Liver (tissue), 3 donors: ENCODE results near the gene INTS6.

Experiments
- GABPA ChIP-seq, 2 donors: IDR thresholded peaks in 1 of 2; conservative IDR thresholded peaks in 1 of 2; 2 replicates each; pipeline ENCODE4 v1.6.1; 2016; ENCODE audit warnings: antibody characterized with exemption in 2 of 2, mild to moderate bottlenecking in 1 of 2, moderate library complexity in 1 of 2
- NR2F2 ChIP-seq: IDR thresholded peaks from 2 replicates; pipeline ENCODE4 v1.6.1; 2016; ENCODE audit warnings: antibody characterized with exemption
- RAD21 ChIP-seq, 2 donors: IDR thresholded peaks; 2 replicates each; pipeline ENCODE4 v1.6.1; 2016; ENCODE audit warnings: antibody characterized with exemption in 2 of 2, mild to moderate bottlenecking in 2 of 2
- YY1 ChIP-seq: IDR thresholded peaks from 2 replicates; pipeline ENCODE4 v1.6.1; 2016; ENCODE audit warnings: antibody characterized with exemption, mild to moderate bottlenecking
- TF ChIP-seq, protein P1 (sequence below): fragments of 150-350 bp; IDR thresholded peaks from 2 replicates; pipeline ENCODE4 v1.5.1; 2017; ENCODE audit warnings: improper control_type of control experiment, low read depth, low read length; ENCODE audit not compliant: missing input control
- TF ChIP-seq, protein P2 (sequence below): IDR thresholded peaks from 2 replicates; pipeline ENCODE4 v1.6.1; 2016; ENCODE audit warnings: antibody characterized with exemption
- TF ChIP-seq, protein P3 (sequence below): IDR thresholded peaks from 2 replicates; pipeline ENCODE4 v1.6.1; 2016; ENCODE audit warnings: antibody characterized with exemption, mild to moderate bottlenecking
- donor health status: healthy.
- donor health status: healthy.

DNA sequence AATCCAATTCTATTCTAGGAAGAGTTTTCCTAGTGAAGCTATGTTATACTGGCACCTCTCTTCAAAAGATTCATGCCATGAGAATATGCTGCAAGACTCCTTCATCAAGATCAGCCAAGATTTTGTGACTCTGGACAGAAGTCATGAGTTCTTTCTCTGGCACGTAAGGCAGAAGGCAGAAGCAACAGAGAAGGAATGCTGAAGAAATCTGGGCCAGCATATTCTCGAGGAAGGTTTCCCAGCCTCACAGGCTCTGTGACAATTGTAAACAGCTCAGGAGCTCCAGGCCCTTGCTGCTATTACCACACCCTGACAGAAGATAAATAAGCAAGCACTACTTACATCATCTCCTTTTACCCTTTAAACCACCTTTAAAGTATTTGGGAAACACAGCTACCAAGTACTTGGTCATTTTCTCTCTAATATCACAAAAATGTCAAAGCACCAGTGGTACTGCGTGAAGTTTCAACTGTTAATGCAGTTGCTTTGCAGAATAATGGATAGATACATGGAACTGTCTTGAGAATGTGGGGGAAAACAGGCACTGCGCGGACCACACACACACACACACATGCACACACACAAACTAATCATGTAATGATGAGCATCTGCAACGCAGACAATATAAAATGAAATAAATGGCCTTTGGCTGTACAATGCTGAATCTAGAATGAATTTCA is 55.4 kb downstream of the INTS6 start:
- TF ChIP-seq GABPA (IDR thresholded peaks at IDR 0.05 in 1 of 2, conservative IDR thresholded peaks at IDR 0.05 in 1 of 2), result no peak
- TF ChIP-seq, protein P1, sequence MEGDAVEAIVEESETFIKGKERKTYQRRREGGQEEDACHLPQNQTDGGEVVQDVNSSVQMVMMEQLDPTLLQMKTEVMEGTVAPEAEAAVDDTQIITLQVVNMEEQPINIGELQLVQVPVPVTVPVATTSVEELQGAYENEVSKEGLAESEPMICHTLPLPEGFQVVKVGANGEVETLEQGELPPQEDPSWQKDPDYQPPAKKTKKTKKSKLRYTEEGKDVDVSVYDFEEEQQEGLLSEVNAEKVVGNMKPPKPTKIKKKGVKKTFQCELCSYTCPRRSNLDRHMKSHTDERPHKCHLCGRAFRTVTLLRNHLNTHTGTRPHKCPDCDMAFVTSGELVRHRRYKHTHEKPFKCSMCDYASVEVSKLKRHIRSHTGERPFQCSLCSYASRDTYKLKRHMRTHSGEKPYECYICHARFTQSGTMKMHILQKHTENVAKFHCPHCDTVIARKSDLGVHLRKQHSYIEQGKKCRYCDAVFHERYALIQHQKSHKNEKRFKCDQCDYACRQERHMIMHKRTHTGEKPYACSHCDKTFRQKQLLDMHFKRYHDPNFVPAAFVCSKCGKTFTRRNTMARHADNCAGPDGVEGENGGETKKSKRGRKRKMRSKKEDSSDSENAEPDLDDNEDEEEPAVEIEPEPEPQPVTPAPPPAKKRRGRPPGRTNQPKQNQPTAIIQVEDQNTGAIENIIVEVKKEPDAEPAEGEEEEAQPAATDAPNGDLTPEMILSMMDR, result no peak
- peak in 1 of 2 donors; percentile 12 for TF ChIP-seq RAD21 (IDR thresholded peaks at IDR 0.05)
- TF ChIP-seq, protein P2, sequence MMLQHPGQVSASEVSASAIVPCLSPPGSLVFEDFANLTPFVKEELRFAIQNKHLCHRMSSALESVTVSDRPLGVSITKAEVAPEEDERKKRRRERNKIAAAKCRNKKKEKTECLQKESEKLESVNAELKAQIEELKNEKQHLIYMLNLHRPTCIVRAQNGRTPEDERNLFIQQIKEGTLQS, result no peak
- TF ChIP-seq, protein P3, sequence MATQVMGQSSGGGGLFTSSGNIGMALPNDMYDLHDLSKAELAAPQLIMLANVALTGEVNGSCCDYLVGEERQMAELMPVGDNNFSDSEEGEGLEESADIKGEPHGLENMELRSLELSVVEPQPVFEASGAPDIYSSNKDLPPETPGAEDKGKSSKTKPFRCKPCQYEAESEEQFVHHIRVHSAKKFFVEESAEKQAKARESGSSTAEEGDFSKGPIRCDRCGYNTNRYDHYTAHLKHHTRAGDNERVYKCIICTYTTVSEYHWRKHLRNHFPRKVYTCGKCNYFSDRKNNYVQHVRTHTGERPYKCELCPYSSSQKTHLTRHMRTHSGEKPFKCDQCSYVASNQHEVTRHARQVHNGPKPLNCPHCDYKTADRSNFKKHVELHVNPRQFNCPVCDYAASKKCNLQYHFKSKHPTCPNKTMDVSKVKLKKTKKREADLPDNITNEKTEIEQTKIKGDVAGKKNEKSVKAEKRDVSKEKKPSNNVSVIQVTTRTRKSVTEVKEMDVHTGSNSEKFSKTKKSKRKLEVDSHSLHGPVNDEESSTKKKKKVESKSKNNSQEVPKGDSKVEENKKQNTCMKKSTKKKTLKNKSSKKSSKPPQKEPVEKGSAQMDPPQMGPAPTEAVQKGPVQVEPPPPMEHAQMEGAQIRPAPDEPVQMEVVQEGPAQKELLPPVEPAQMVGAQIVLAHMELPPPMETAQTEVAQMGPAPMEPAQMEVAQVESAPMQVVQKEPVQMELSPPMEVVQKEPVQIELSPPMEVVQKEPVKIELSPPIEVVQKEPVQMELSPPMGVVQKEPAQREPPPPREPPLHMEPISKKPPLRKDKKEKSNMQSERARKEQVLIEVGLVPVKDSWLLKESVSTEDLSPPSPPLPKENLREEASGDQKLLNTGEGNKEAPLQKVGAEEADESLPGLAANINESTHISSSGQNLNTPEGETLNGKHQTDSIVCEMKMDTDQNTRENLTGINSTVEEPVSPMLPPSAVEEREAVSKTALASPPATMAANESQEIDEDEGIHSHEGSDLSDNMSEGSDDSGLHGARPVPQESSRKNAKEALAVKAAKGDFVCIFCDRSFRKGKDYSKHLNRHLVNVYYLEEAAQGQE, result no peak
- no peak for TF ChIP-seq YY1
- TF ChIP-seq NR2F2, result no peak
